HG03521 (cell line): Measurements from ENCODE around the gene OTUD5.
"Not testable (repeated sequence)": the region's sequence is repeated elsewhere in the genome, so short reads cannot be mapped to it uniquely, and the experiment has no call there.

ENCODE experiments used
- ATAC-seq: cut with Tn5 transposase; IDR thresholded peaks from one replicate; pipeline ENCODE4 v1.9.1; 2021; ENCODE audit warnings: mild to moderate bottlenecking, moderate library complexity; ENCODE audit not compliant: unreplicated experiment

Gene OTUD5, protein sequence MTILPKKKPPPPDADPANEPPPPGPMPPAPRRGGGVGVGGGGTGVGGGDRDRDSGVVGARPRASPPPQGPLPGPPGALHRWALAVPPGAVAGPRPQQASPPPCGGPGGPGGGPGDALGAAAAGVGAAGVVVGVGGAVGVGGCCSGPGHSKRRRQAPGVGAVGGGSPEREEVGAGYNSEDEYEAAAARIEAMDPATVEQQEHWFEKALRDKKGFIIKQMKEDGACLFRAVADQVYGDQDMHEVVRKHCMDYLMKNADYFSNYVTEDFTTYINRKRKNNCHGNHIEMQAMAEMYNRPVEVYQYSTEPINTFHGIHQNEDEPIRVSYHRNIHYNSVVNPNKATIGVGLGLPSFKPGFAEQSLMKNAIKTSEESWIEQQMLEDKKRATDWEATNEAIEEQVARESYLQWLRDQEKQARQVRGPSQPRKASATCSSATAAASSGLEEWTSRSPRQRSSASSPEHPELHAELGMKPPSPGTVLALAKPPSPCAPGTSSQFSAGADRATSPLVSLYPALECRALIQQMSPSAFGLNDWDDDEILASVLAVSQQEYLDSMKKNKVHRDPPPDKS

DNA sequence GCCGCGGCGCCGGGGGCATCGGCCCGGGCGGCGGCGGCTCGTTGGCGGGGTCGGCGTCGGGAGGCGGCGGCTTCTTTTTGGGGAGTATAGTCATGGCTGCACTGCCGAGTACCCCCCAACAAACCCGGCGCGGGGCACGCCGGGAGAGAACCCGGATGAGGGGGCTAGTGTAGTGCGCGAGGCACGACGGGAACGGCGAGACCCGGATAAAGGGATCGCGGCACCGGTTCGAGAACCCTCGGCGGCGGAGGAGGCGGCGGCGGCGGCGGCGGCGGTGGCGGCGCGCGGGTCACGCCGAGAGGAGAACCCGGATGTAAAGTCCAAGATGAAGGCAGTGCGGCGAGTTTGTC lies at the start of gene OTUD5:
Gene OTUD5, minus strand, starts transcription at position 131 of the 350 bp plus-strand sequence. Its CDS starts 37 bp downstream, at position 94.
- peak; percentile 27 for ATAC-seq

- ATAC-seq: no peak
Observed at GRCh38 chrX:49003696-49004095, 46.3 kb upstream of the OTUD5 start.

DNA sequence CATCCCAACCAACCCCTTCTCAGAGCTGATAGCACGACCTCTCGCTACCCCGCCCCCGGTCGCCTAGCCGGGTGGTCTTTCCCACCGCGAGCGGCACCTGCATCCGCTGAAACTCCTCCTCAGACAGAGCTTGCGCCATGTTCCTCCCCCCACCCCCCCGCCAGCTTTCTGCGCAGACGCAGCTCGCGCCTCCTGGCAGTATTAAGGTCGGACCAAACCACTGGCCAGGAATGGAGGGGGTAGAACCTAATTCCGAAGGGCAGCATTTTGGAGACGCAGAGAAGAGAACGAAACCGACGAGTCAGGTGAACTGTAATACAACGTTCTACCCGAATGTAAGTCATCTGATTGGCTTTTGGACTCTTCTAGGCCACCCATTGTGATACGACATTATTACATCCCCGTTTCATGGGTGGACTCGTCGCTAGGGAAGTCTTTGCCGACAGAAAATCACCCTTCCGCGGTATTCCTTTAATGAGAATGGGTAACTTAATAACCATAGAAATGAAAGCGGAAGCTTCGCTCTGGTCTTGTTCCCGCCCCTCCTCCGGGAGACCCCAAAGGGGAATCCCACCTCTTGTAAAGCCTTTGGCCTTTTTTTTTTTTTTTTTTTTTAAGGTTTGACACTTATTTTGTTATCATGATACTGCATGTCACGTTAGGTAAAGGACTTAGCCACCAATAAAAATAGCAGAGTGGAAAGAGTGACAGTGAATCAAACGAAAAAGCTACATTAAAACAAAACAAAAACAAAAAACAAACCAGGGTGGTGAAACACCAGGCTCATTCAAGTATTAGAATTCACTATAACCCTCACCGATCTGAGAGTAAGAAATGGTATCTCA lies 44.9 kb upstream of the OTUD5 start, which contains the start of gene GRIPAP1:
Gene GRIPAP1, minus strand, starts transcription at position 174 of the 845 bp plus-strand sequence. Its CDS starts 35 bp downstream, at position 139.
- peak; percentile 86 for ATAC-seq

- peak; percentile 25 for ATAC-seq
Observed at GRCh38 chrX:49001521-49002090, 44.2 kb upstream of the OTUD5 start.

- no peak for ATAC-seq
Observed at GRCh38 chrX:49000636-49001035, 43.2 kb upstream of the OTUD5 start.

DNA sequence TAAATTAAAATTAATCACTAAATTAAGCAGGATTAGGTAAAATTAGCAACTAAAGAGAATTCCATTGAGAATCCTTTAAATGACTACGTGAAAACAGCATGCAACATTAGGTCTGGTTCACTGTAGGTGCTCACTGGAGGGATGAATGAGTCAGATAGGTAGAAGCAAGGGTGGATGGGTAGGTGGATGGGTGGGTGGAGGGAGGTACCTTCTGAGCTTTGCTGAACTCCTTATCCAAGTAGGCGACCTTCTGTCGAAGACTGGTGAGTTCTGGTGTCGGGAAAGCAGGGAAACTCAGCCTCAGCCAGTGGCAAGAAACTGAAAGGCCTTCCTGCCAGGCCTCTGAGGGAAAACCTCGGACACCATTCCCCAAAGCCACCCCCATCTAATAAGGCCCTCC lies 41.6 kb upstream of the OTUD5 start:
- ATAC-seq: no peak

GRCh38 chrX:48998391-48998790 lies 41.0 kb upstream of the OTUD5 start:
- ATAC-seq: no peak

DNA sequence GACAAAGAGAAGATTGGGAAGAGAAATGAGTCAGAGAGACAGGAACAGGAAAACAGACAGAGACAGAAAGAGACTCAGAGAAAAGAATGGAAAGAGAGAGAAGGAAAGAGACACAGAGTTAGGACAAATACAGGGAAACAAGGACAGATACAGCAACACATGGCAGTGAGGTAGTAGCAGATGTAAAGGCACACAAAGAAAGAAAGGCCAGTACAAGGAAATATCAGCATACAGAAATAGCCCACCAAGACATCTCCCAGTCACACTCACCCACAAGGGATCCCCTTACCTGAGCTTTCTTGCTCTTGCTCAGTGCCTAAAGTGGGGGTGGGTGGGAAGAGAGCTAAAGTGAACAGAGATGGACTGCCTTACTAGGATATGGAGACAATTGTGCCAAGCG lies 40.5 kb upstream of the OTUD5 start:
- ATAC-seq: no peak

DNA sequence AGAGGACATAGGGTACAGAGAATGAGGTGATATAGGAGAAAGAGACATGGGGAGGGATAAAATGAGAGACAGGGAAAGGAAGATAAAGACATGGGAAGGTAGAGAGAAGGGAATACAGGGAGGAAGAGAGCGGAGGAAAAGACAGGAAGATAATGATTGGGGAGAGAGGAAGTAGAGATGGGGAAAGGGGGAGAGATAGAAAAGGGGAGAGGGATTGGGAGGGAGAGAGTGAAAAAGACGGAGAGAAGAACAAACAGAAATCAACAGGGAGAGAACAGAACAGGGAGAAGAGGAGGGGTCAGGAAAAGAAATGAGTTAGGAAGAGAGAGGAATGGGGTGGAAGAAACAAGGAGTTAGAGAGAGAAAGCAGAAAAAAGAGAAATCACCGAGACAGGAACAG lies 40.0 kb upstream of the OTUD5 start:
- ATAC-seq: no peak

- ATAC-seq: no peak
Observed at GRCh38 chrX:48996969-48997368, 39.6 kb upstream of the OTUD5 start.

- no peak for ATAC-seq
Observed at GRCh38 chrX:48992341-48992740, 34.9 kb upstream of the OTUD5 start.

DNA sequence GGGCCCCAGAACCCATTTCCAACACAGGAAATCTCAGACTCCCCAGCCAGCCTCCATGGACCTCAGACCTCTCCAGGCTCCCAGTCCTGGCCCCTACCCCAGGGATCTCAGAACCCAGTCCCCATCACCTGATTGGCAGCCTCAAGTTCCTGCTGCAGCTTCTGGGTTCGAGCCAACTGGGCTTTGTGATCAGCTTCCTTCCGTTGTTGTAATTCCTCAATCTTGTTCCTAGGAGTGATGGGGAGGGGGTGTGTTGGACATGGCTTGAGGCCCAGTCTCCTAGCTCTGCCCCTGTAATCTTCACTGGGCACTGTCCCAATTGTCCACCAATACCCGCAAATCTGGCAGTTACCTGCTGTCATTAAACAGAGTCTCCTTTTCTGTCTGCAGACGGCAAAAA lies 32.1 kb upstream of the OTUD5 start:
- ATAC-seq: no peak

DNA sequence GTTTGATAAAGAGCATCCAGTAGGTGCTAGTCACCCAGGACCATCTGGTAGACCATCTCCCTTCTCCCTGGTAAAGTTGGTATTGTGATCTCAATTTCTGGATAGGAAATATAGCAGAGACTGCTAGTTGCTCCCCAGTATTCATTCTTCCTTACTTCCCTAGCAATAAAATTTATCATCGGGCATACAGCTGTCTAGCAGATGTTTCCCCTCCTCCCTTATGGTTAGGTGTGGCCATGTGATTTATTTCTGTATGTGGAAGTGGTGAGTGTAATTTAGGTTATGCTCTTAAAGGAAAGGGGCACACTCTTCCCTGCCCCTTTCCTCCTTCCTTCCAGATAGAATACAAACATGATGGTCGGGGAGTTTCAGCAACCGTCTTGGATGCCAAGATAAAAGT lies 26.5 kb upstream of the OTUD5 start:
- no peak for ATAC-seq

GRCh38 chrX:48983081-48983480 lies 25.7 kb upstream of the OTUD5 start:
- no peak for ATAC-seq

DNA sequence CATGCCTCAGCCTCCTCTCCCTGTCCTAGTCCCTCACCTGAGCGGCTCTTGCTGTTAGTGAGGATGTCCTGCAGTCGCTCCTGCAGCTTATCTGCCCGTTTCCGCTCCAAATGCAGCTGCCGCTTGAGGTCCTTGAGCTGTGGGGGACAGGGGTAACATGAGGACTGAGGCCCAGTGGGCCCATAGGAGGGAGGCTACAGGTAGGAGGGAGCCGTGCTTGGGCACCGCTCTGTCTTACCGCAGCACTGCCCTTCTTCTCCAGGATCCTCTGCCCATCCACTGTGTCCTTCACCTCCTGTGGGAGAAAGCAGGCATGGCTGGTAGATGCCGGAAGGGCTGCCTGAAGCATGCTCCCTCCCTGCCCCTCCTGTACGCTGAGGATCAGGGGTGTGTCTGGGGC lies 23.8 kb upstream of the OTUD5 start:
- ATAC-seq: no peak

DNA sequence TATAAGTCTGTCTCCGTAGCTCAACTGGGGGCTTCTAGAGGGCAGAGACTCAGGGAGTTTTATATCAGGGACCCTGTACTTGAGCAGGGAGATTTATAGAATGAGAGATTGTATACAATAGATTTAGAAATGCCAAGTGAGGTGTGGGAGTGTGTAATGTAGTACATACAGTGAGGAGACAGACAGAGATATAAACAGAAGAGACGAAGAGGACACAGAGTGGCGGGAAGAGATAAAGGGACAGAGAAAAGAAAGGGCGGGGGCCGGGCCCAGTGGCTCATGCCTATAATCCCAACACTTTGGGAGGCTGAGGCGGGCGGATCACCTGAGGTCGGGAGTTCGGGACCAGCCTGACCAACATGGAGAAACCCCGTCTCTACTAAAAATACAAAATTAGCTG lies 22.9 kb upstream of the OTUD5 start:
- ATAC-seq: not testable (repeated sequence)

DNA sequence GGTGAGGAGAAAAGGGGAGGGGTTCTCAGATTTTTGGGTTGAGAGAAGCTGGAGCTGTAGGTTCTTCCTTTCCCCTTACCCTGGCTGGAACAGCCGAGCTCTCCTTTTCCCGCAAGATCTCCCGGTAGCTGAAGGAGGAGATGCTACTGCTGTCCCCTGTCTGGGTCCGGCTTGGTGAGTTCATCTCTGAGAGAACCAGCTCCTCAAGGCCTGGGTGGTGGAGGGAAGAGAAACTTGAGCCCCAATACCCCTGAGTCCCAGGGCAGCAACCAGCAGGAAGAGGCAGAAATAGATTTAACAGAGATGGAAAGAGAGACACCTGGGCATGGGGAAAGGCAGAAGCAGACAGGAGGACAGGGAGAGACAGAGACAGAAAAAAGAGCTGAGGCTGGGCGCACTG lies 20.8 kb upstream of the OTUD5 start:
- no peak for ATAC-seq

DNA sequence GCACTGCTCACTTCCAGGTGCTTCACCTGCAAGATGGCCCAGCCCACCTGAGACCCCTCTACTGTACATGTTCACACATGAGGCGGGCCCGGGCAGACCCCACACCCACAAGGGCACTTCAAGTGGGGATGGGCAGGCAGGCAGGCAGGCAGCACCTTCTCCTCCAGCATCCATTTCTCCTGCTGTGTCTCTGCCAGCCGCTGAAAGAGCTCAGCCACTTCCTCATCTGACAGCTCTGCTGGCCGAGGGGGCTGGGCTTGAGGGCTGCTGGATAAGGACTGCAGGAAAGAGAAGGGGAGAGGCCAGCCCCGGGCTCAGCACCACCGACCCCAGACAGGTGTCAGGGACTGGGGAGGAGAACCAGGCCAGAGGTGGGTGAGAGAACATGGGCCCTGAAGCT lies 18.7 kb upstream of the OTUD5 start:
- ATAC-seq: no peak

DNA sequence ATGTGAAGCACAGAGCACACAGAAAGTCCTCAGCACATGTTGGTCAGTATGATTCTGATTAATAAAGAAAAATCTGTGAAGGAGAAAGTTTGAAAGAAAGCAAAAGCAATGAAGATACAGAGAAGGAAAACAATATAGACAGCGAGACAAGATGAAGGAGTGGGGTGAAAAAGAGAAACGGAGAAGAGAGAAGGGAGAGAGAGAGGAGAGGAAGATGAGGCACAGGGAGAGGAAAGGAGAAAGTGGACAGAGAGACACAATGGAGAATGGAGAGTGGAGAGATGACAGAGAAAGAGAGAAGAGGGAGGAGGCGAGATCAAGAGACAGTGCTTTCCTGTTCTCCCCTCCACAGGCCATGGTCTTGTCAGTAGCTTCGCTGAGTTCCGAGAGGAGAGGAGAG lies 18.1 kb upstream of the OTUD5 start:
- ATAC-seq: no peak

- ATAC-seq: no peak
Observed at GRCh38 chrX:48975041-48975440, 17.6 kb upstream of the OTUD5 start.

GRCh38 chrX:48974574-48974973 lies 17.2 kb upstream of the OTUD5 start:
- ATAC-seq: no peak
